Measurements from ENCODE around the gene SMARCE1.
A peak's percentile ranks its signal among the peaks of the same experiment; 100 is the strongest.

The SMARCE1 gene

DNA sequence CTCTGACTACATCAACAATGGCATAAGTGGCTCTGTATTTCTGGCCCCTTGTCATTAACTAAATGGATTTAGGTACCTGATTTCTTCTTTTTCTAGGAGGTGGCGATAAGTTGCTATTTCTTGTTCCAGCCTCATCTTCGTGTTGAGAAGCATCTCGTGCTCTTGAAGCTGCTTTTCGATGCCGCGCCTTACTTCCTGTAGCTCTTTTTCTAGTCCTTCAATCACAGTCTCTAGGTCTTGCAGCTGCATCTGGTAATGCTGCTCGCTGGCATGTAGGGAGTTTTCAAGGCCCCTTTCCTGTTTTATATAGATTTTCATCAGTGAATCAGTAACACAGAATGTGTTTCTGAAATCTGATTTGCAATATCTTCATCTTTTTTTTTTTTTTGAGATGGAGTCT, 12.3 kb upstream of the SMARCE1 start:
- TF ChIP-seq POLR2AphosphoS5 (IDR thresholded peaks at IDR 0.05; ENCODE audit: borderline replicate concordance, low read depth, low read length) (no peak), EZH2 (IDR thresholded peaks at IDR 0.05) (no peak), FOXP2 (optimal IDR thresholded peaks at IDR 0.05; ENCODE audit: control extremely low read depth, extremely low read length, insufficient read depth) (no peak)
- Histone ChIP-seq H3K4me3 (no peak overlapping the region), H3K9ac (ENCODE audit: insufficient read length) (no peak overlapping the region), H3K36me3 (ENCODE audit: insufficient read depth, low read length) (no peaks in the 10 kb centered on the region), H3K27ac (no peak overlapping the region), H3K9me3 (ENCODE audit: low read depth, low read length) (no peaks in the 10 kb centered on the region)
- no peak for DNase-seq (ENCODE audit: low read depth, low spot score)

- DNase-seq (ENCODE audit: low read depth, low spot score): no peak
- no peak overlapping the region for H3K9ac ChIP-seq (ENCODE audit: insufficient read length)
- H3K27ac ChIP-seq: no peak overlapping the region
- H3K9me3 ChIP-seq (ENCODE audit: low read depth, low read length): no peaks in the 10 kb centered on the region
- no peaks in the 10 kb centered on the region for H3K36me3 ChIP-seq (ENCODE audit: insufficient read depth, low read length)
- TF ChIP-seq EZH2 (IDR thresholded peaks at IDR 0.05): no peak
- no peak for TF ChIP-seq POLR2AphosphoS5 (IDR thresholded peaks at IDR 0.05; ENCODE audit: borderline replicate concordance, low read depth, low read length)
- H3K4me3 ChIP-seq: no peak overlapping the region
Observed at GRCh38 chr17:40658396-40658795, 10.8 kb upstream of the SMARCE1 start.

GRCh38 chr17:40651939-40652338, 4.3 kb upstream of the SMARCE1 start:
- no peak overlapping the region for H3K9ac ChIP-seq (ENCODE audit: insufficient read length)
- no peak for DNase-seq (ENCODE audit: low read depth, low spot score)
- TF ChIP-seq EZH2 (IDR thresholded peaks at IDR 0.05) (no peak), POLR2AphosphoS5 (IDR thresholded peaks at IDR 0.05; ENCODE audit: borderline replicate concordance, low read depth, low read length) (no peak), FOXP2 (optimal IDR thresholded peaks at IDR 0.05; ENCODE audit: control extremely low read depth, extremely low read length, insufficient read depth) (no peak)

GRCh38 chr17:40648384-40648968, 858 bp upstream of the SMARCE1 start:
- Histone ChIP-seq H3K36me3 (ENCODE audit: insufficient read depth, low read length) (peaks cover 28% of the 10 kb centered on the region), H3K9ac (ENCODE audit: insufficient read length) (peak overlapping the region; percentile 98), H3K9me3 (ENCODE audit: low read depth, low read length) (no peaks in the 10 kb centered on the region), H3K27ac (peak overlapping the region; percentile 97), H3K4me3 (peak overlapping the region; percentile 90)
- TF ChIP-seq POLR2AphosphoS5 (IDR thresholded peaks at IDR 0.05; ENCODE audit: borderline replicate concordance, low read depth, low read length) (no peak), FOXP2 (optimal IDR thresholded peaks at IDR 0.05; ENCODE audit: control extremely low read depth, extremely low read length, insufficient read depth) (no peak), EZH2 (IDR thresholded peaks at IDR 0.05) (no peak)
- DNase-seq (ENCODE audit: low read depth, low spot score): no peak

More at GRCh38 chr17:40651939-40652338, 4.3 kb upstream of the SMARCE1 start:
- Histone ChIP-seq H3K36me3 (ENCODE audit: insufficient read depth, low read length) (no peaks in the 10 kb centered on the region), H3K27ac (0 out of 2 replicates have a peak overlapping the region, but pooled peaks have one; percentile 26), H3K4me3 (no peak overlapping the region), H3K9me3 (ENCODE audit: low read depth, low read length) (no peaks in the 10 kb centered on the region)

DNA sequence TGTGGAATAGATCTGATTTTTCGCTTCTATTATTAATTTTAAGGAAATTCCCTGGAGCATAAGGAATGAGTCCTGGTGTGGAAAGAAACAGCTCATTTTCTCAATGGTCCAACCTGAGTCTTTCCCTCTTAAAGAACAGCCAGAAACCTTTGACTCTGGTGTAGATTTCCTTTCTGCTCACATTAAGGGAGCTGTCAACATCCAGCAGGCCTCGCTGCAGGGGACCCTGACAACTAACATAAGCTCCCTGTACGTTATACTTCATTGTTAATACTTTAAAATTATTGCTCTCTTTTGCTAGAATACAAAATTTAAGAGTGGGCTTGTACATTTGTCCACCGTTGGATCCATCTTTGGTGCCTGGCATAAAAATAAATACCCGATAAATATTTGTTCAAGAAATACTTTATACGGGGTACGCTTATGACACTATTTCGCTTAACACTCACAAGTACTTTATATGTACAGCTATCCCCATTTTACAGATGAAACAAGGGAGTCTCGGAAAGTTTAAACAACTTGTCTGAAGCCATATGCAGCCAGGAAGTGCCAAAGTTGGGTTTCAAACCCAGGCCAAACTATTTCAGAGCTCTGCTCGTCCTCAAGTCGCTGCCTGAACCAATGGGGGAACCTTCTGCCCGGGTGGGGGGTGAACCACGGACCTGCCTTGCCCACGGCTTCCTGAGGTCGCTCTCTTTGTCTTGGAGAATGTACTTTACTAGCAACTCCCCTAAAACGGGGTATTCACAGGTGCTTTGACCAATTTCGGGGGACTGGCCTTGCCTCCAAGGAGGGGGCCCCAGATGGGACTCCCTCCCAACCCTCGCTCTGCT, 611 bp downstream of the SMARCE1 start:
- Histone ChIP-seq H3K9ac (ENCODE audit: insufficient read length) (peak overlapping the region; percentile 98), H3K36me3 (ENCODE audit: insufficient read depth, low read length) (peaks cover 43% of the 10 kb centered on the region), H3K27ac (peak overlapping the region; percentile 97), H3K9me3 (ENCODE audit: low read depth, low read length) (no peaks in the 10 kb centered on the region), H3K4me3 (peak overlapping the region; percentile 90)
- TF ChIP-seq FOXP2 (optimal IDR thresholded peaks at IDR 0.05; ENCODE audit: control extremely low read depth, extremely low read length, insufficient read depth) (no peak), POLR2AphosphoS5 (IDR thresholded peaks at IDR 0.05; ENCODE audit: borderline replicate concordance, low read depth, low read length) (no peak), EZH2 (IDR thresholded peaks at IDR 0.05) (no peak)
- no peak for DNase-seq (ENCODE audit: low read depth, low spot score)

DNA sequence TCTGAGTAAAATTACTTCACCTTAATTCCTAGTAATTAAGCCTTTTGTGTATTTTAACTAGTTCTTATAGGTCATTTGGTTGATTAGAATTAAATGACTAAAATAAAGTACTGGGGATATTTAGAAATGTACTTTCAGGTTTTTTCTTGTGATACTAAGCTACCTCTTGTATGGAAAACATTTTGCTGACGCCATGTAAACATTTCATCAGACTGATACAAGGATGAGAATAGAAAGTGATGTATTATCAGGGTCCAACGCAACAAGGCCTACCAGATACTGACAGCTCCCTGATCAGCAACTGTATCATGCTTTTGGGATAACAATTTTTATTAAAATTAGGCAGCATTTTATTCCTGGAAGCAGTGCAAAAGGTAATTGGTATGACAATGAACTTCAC, 1.7 kb downstream of the SMARCE1 start:
- Histone ChIP-seq H3K9me3 (ENCODE audit: low read depth, low read length) (no peaks in the 10 kb centered on the region), H3K9ac (ENCODE audit: insufficient read length) (peak overlapping the region; percentile 98), H3K4me3 (peak overlapping the region; percentile 90), H3K27ac (no peak overlapping the region; the same call in 1 of the 2 replicates), H3K36me3 (ENCODE audit: insufficient read depth, low read length) (peaks cover 54% of the 10 kb centered on the region)
- TF ChIP-seq POLR2AphosphoS5 (IDR thresholded peaks at IDR 0.05; ENCODE audit: borderline replicate concordance, low read depth, low read length) (no peak), FOXP2 (optimal IDR thresholded peaks at IDR 0.05; ENCODE audit: control extremely low read depth, extremely low read length, insufficient read depth) (no peak), EZH2 (IDR thresholded peaks at IDR 0.05) (no peak)
- DNase-seq (ENCODE audit: low read depth, low spot score): no peak

GRCh38 chr17:40645291-40645690, 2.3 kb downstream of the SMARCE1 start:
- Histone ChIP-seq H3K9ac (ENCODE audit: insufficient read length) (peak overlapping the region; percentile 32), H3K27ac (0 out of 2 replicates have a peak overlapping the region, but pooled peaks have one; percentile 33), H3K9me3 (ENCODE audit: low read depth, low read length) (no peaks in the 10 kb centered on the region), H3K4me3 (peak overlapping the region; percentile 40), H3K36me3 (ENCODE audit: insufficient read depth, low read length) (peaks cover 60% of the 10 kb centered on the region)
- no peak for TF ChIP-seq FOXP2 (optimal IDR thresholded peaks at IDR 0.05; ENCODE audit: control extremely low read depth, extremely low read length, insufficient read depth)
- no peak for TF ChIP-seq EZH2 (IDR thresholded peaks at IDR 0.05)
- TF ChIP-seq POLR2AphosphoS5 (IDR thresholded peaks at IDR 0.05; ENCODE audit: borderline replicate concordance, low read depth, low read length): no peak
- no peak for DNase-seq (ENCODE audit: low read depth, low spot score)

DNA sequence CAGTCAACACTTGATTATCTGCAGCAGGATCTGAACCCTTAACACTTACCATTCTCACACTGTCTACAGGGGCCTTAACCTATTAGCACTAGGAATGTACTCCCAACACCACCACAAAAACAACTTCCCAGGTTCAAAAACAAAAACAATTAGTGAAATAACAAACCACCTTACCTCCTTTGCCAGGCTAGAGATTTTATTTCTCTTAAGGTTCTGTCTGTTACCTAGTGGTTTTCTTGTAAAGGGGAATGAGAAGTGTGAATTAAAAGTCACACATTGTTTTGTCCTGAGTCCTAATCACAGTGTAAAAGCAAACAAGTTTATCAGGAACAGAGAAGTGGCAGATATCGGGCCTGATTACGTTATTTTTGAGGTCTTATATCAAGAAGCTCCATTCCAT, 9.7 kb downstream of the SMARCE1 start:
- no peak overlapping the region for H3K27ac ChIP-seq

More for the DNA sequence above, 9.7 kb downstream of the SMARCE1 start:
- Histone ChIP-seq H3K9ac (ENCODE audit: insufficient read length) (no peak overlapping the region), H3K9me3 (ENCODE audit: low read depth, low read length) (no peaks in the 10 kb centered on the region), H3K36me3 (ENCODE audit: insufficient read depth, low read length) (peaks cover 100% of the 10 kb centered on the region), H3K4me3 (no peak overlapping the region)
- DNase-seq (ENCODE audit: low read depth, low spot score): no peak
- TF ChIP-seq POLR2AphosphoS5 (IDR thresholded peaks at IDR 0.05; ENCODE audit: borderline replicate concordance, low read depth, low read length) (no peak), FOXP2 (optimal IDR thresholded peaks at IDR 0.05; ENCODE audit: control extremely low read depth, extremely low read length, insufficient read depth) (no peak)
